ENCODE results near the gene NID1. TPM values are rescaled to one million over a fixed set of nuclear protein-coding genes. Genes with fewer than 3 reads are reported as not detected.

Gene NID1
- total and polyA plus RNA-seq, 9 of the 15 experiments (the other 6 are each of a cell fraction or from before 2014, with no cell fraction given), result 0.22 TPM; not detected in 8

DNA sequence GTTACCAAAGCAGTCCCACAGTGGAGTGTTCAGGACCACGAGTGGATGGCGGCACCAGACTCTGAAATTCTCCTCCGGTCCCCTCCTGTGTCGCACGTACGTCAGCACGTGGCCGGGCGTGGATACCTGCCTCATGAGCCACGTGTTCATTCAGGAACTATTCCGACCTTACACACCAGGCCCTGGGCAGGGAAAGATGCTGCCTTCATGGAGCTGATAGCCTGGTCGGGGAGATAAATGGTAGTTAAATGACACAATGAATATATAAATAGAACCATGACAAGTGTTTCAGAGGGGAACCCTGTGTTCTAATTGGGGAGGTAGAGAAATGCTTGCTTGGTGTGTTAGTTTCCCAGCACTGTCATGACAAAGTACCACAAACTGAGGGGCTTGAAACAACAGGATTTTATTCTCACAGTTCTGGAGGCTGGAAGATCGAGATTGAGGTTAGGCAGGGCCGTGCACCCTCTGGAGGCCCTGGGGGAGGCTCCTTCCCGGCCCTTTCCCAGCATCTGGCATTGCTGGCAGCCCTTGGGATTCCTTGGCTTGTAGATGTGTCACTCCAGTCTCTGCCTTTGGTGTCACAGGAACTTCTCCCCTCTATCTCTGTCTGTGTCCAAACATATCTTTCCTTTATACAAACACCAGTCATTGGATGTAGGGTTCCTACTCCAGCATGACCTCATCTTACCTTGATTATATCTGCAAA is 48.6 kb upstream of the NID1 start:
- 14% methylated on average over 15 of the region's 15 CpGs for WGBS (ENCODE audit: insufficient coverage, low coverage, missing lambda C conversion rate)
- ATAC-seq (no peak), FAIRE-seq (no peak), DNase-seq (ENCODE audit: extremely low read depth in 1 of 4, low spot score in 3 of 4) (no peak)
- ChIA-PET POLR2A (interaction anchor here (0.5 kb wide), 1 partner anchor 353 kb away, joined by 3 read pairs; no protein-coding TSS in a partner anchor), CTCF (ENCODE audit: low intra/inter-chr PET ratio) (no interaction called here)
- BruUV-seq (replicated peaks), result no TSS peak
- Histone ChIP-seq H3K36me3 (ENCODE audit: control insufficient read depth, insufficient read depth, low read length) (no peaks in the 10 kb centered on the region), H2AFZ (ENCODE audit: low read depth, low read length) (peak overlapping the region; percentile 68), H3K4me2 (ENCODE audit: insufficient read depth, low read length) (no peak overlapping the region), H3K4me1 (replicated peaks in 1 of 2; ENCODE audit: control insufficient read depth in 2 of 2, insufficient read depth in 2 of 2, low read length in 2 of 2) (peaks cover 0 to 5% of the 10 kb centered on the region in 2 experiments; a peak in 3 of 5 replicates), H3K9ac (ENCODE audit: insufficient read depth in 1 of 2, low read depth in 2 of 2, low read length in 2 of 2) (no peak overlapping the region), H3K27ac (ENCODE audit: extremely low read depth, low read depth, low read length) (no peak overlapping the region), H3K79me2 (ENCODE audit: control insufficient read depth, insufficient read depth, low read length) (no peaks in the 10 kb centered on the region), H3K9me3 (replicated peaks; ENCODE audit: control insufficient read depth, insufficient read depth, low read depth, low read length) (no peaks in the 10 kb centered on the region), H4K20me1 (replicated peaks; ENCODE audit: control insufficient read depth, insufficient read depth, low read length) (no peaks in the 10 kb centered on the region), H3K4me3 (no peak overlapping the region), H3K27me3 (ENCODE audit: control insufficient read depth in 2 of 2, insufficient read depth in 2 of 2, low read length in 2 of 2) (peaks cover 2 to 35% of the 10 kb centered on the region in 2 experiments; a peak in 3 of 5 replicates), H3K9me1 (ENCODE audit: control insufficient read depth, insufficient read depth, low read length) (no peaks in the 10 kb centered on the region)
- intact Hi-C loops (cut with micrococcal nuclease) (no loop called here), in situ Hi-C loops (cut with MboI) (loop anchor here (5.0 to 25.0 kb wide), 3 partner anchors 379 to 1449 kb away; no protein-coding TSS in a partner anchor)
- TF ChIP-seq, protein P1, sequence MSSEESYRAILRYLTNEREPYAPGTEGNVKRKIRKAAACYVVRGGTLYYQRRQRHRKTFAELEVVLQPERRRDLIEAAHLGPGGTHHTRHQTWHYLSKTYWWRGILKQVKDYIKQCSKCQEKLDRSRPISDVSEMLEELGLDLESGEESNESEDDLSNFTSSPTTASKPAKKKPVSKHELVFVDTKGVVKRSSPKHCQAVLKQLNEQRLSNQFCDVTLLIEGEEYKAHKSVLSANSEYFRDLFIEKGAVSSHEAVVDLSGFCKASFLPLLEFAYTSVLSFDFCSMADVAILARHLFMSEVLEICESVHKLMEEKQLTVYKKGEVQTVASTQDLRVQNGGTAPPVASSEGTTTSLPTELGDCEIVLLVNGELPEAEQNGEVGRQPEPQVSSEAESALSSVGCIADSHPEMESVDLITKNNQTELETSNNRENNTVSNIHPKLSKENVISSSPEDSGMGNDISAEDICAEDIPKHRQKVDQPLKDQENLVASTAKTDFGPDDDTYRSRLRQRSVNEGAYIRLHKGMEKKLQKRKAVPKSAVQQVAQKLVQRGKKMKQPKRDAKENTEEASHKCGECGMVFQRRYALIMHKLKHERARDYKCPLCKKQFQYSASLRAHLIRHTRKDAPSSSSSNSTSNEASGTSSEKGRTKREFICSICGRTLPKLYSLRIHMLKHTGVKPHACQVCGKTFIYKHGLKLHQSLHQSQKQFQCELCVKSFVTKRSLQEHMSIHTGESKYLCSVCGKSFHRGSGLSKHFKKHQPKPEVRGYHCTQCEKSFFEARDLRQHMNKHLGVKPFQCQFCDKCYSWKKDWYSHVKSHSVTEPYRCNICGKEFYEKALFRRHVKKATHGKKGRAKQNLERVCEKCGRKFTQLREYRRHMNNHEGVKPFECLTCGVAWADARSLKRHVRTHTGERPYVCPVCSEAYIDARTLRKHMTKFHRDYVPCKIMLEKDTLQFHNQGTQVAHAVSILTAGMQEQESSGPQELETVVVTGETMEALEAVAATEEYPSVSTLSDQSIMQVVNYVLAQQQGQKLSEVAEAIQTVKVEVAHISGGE (CRISPR knock-in tag; IDR thresholded peaks at IDR 0.05), result peak in 1 of 3 experiments; percentile 68; a peak in 2 of 6 replicates
- TF ChIP-seq BCLAF1 (IDR thresholded peaks at IDR 0.05; ENCODE audit: borderline replicate concordance in 1 of 2, control insufficient read depth in 1 of 2, low read depth in 2 of 2, low read length in 1 of 2) (no peak), DACH1 (IDR thresholded peaks at IDR 0.05; ENCODE audit: partially characterized antibody) (no peak), MAFG (tag; conservative IDR thresholded peaks at IDR 0.05) (no peak), L3MBTL2 (IDR thresholded peaks at IDR 0.05) (peak; percentile 84), ZNF274 (IDR thresholded peaks at IDR 0.05; ENCODE audit: borderline replicate concordance, low read depth, low read length) (no peak), SP2 (IDR thresholded peaks at IDR 0.05; ENCODE audit: extremely low read depth, low read depth, low read length, poor library complexity, severe bottlenecking) (no peak), IRF1 (CRISPR knock-in tag; IDR thresholded peaks at IDR 0.05; ENCODE audit: borderline replicate concordance) (no peak), MTF1 (CRISPR knock-in tag; IDR thresholded peaks at IDR 0.05; ENCODE audit: borderline replicate concordance) (no peak)
- TF ChIP-seq, protein P2, sequence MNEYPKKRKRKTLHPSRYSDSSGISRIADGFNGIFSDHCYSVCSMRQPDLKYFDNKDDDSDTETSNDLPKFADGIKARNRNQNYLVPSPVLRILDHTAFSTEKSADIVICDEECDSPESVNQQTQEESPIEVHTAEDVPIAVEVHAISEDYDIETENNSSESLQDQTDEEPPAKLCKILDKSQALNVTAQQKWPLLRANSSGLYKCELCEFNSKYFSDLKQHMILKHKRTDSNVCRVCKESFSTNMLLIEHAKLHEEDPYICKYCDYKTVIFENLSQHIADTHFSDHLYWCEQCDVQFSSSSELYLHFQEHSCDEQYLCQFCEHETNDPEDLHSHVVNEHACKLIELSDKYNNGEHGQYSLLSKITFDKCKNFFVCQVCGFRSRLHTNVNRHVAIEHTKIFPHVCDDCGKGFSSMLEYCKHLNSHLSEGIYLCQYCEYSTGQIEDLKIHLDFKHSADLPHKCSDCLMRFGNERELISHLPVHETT (CRISPR knock-in tag; conservative IDR thresholded peaks at IDR 0.05 in 1 of 2, IDR thresholded peaks at IDR 0.05 in 1 of 2), result no peak

All from K562 (cell line).